WTC11 (cell line): ENCODE measurements around the gene CACNA1A. TPM values are rescaled to one million over a fixed set of nuclear protein-coding genes. Genes with fewer than 3 reads are reported as not detected.

Source experiments
- ATAC-seq: fragments of 200-7000 bp; cut with Tn5 transposase; 2 replicates; pipeline ENCODE4 v1.10.0; 2021; ENCODE audit warnings: mild to moderate bottlenecking, moderate library complexity
- CTCF ChIA-PET: fragments of 300-600 bp; sonication (Branson Sonifier 250); formaldehyde crosslinking; loops from one replicate; lab custom pipeline; 2021; ENCODE audit warnings: antibody characterized with exemption; lab: Charles Lee
- POLR2A ChIA-PET: fragments of 350-600 bp; sonication (Branson Sonifier 250); formaldehyde crosslinking; loops from one replicate; lab custom pipeline; 2021; ENCODE audit warnings: antibody characterized with exemption; lab: Charles Lee
- DNase-seq: peaks from one replicate; pipeline ENCODE4 v3.0.0; 2021; ENCODE audit warnings: low spot score
- H3K27ac Mint-ChIP-seq: 2 replicates; pipeline ENCODE4 v1.8.0; 2021; ENCODE audit warnings: mixed read lengths
- H3K27me3 Mint-ChIP-seq: 2 replicates; pipeline ENCODE4 v1.8.0; 2021; ENCODE audit warnings: low read depth, mild to moderate bottlenecking, moderate library complexity, mixed read lengths
- H3K36me3 Mint-ChIP-seq: 2 replicates; pipeline ENCODE4 v1.8.0; 2021; ENCODE audit warnings: mixed read lengths
- H3K4me1 Mint-ChIP-seq: 2 replicates; pipeline ENCODE4 v1.8.0; 2022; ENCODE audit warnings: mixed read lengths
- H3K4me3 Mint-ChIP-seq: 2 replicates; pipeline ENCODE4 v1.8.0; 2021; ENCODE audit warnings: mild to moderate bottlenecking, moderate library complexity, mixed read lengths
- H3K9me3 Mint-ChIP-seq: 2 replicates; pipeline ENCODE4 v1.8.0; 2021; ENCODE audit warnings: mixed read lengths
- AR ChIP-seq: fragments of 250-450 bp; sonication (Bioruptor Pico); IDR thresholded peaks from 2 replicates; pipeline ENCODE4 v1.9.0; 2021; ENCODE audit warnings: mild to moderate bottlenecking
- E2F4 ChIP-seq: sonication (generic); formaldehyde crosslinking; IDR thresholded peaks from 2 replicates; pipeline ENCODE4 v1.8.1; 2022; ENCODE audit warnings: low read depth, mild to moderate bottlenecking, moderate library complexity, missing genetic modification reagents, borderline replicate concordance
- E2F5 ChIP-seq: sonication (generic); formaldehyde crosslinking; IDR thresholded peaks from 2 replicates; pipeline ENCODE4 v1.8.1; 2022; ENCODE audit warnings: mild to moderate bottlenecking, moderate library complexity, missing genetic modification reagents
- ELF4 ChIP-seq: sonication (generic); formaldehyde crosslinking; IDR thresholded peaks from 2 replicates; pipeline ENCODE4 v1.8.1; 2022; ENCODE audit warnings: low read depth, mild to moderate bottlenecking, moderate library complexity, missing genetic modification reagents
- GABPB1 ChIP-seq: sonication (generic); formaldehyde crosslinking; IDR thresholded peaks from 2 replicates; pipeline ENCODE4 v1.8.1; 2023; ENCODE audit warnings: mild to moderate bottlenecking, missing genetic modification reagents
- GTF2I ChIP-seq: fragments of 250-450 bp; sonication (Bioruptor Pico); conservative IDR thresholded peaks from 2 replicates; pipeline ENCODE4 v1.4.0; 2021; ENCODE audit warnings: mild to moderate bottlenecking
- JAZF1 ChIP-seq: fragments of 250-450 bp; sonication (Bioruptor Pico); IDR thresholded peaks from 2 replicates; pipeline ENCODE4 v1.9.0; 2021; ENCODE audit warnings: moderate library complexity, mild to moderate bottlenecking, inconsistent platforms
- KAT7 ChIP-seq: sonication (generic); formaldehyde crosslinking; IDR thresholded peaks from 2 replicates; pipeline ENCODE4 v1.8.1; 2023; ENCODE audit warnings: missing genetic modification reagents, mild to moderate bottlenecking, borderline replicate concordance
- NFE2L1 ChIP-seq: sonication (generic); formaldehyde crosslinking; IDR thresholded peaks from 2 replicates; pipeline ENCODE4 v1.8.1; 2023; ENCODE audit warnings: missing genetic modification reagents
- SP1 ChIP-seq: sonication (generic); formaldehyde crosslinking; conservative IDR thresholded peaks from 2 replicates; pipeline ENCODE4 v1.8.1; 2022; ENCODE audit warnings: missing genetic modification reagents
- TEAD4 ChIP-seq: sonication (generic); formaldehyde crosslinking; IDR thresholded peaks from 2 replicates; pipeline ENCODE4 v1.8.0; 2022; ENCODE audit warnings: mild to moderate bottlenecking, missing genetic modification reagents
- TP53 ChIP-seq: sonication (generic); formaldehyde crosslinking; IDR thresholded peaks from 2 replicates; pipeline ENCODE4 v1.8.1; 2023; ENCODE audit warnings: mild to moderate bottlenecking, missing genetic modification reagents
- ZNF232 ChIP-seq: sonication (generic); formaldehyde crosslinking; IDR thresholded peaks from 2 replicates; pipeline ENCODE4 v1.8.0; 2022; ENCODE audit warnings: mild to moderate bottlenecking, missing genetic modification reagents
- ZNF263 ChIP-seq: sonication (generic); formaldehyde crosslinking; IDR thresholded peaks from 2 replicates; pipeline ENCODE4 v1.8.1; 2022; ENCODE audit warnings: low read depth, mild to moderate bottlenecking, moderate library complexity, missing genetic modification reagents
- ZNF317 ChIP-seq: sonication (generic); formaldehyde crosslinking; IDR thresholded peaks from 2 replicates; pipeline ENCODE4 v1.8.1; 2023; ENCODE audit warnings: low read depth, mild to moderate bottlenecking, moderate library complexity, missing genetic modification reagents, borderline replicate concordance
- total RNA-seq: library from RNA; stranded (reverse); gene quantifications from 3 replicates; pipeline ENCODE4 v1.2.3, GENCODE V29; 2021
- TF ChIP-seq, protein P1 (sequence below): fragments of 250-450 bp; sonication (Bioruptor Pico); IDR thresholded peaks from 2 replicates; pipeline ENCODE4 v1.8.0; 2021; ENCODE audit warnings: mild to moderate bottlenecking
- TF ChIP-seq, protein P2 (sequence below): sonication (generic); formaldehyde crosslinking; IDR thresholded peaks from 2 replicates; pipeline ENCODE4 v1.8.0; 2023; ENCODE audit warnings: missing genetic modification reagents, mild to moderate bottlenecking, borderline replicate concordance

The CACNA1A gene
- total RNA-seq, 1 experiment from 2014 or later, result 28.9 TPM

GRCh38 chr19:13301627-13302334 lies 204.5 kb downstream of the CACNA1A start:
- peaks cover 4% of the 10 kb centered on the region; the same call in 1 of the 2 replicates for H3K9me3 Mint-ChIP-seq
- peaks cover 15% of the 10 kb centered on the region for H3K36me3 Mint-ChIP-seq
- TF ChIP-seq KAT7, result no peak
- TF ChIP-seq GTF2I (CRISPR knock-in tag), result peak; percentile 30
- no peak for TF ChIP-seq JAZF1 (CRISPR knock-in tag)
- no peak for TF ChIP-seq ZNF263
- TF ChIP-seq, protein P1, sequence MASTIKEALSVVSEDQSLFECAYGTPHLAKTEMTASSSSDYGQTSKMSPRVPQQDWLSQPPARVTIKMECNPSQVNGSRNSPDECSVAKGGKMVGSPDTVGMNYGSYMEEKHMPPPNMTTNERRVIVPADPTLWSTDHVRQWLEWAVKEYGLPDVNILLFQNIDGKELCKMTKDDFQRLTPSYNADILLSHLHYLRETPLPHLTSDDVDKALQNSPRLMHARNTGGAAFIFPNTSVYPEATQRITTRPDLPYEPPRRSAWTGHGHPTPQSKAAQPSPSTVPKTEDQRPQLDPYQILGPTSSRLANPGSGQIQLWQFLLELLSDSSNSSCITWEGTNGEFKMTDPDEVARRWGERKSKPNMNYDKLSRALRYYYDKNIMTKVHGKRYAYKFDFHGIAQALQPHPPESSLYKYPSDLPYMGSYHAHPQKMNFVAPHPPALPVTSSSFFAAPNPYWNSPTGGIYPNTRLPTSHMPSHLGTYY (CRISPR knock-in tag), result no peak
- TF ChIP-seq, all 79 proteins: peak for 1
- ChIA-PET CTCF (interaction anchor here (0.9 to 1.8 kb wide), 6 partner anchors 33 to 626 kb away, joined by 3 to 5 read pairs (median 3); no protein-coding TSS in a partner anchor), POLR2A (interaction anchor here (0.6 to 0.9 kb wide), 2 partner anchors 44 to 150 kb away, joined by 3 to 4 read pairs; no protein-coding TSS in a partner anchor)
- Mint-ChIP-seq H3K27me3 (no peaks in the 10 kb centered on the region), H3K27ac (no peak overlapping the region; the same call in 1 of the 2 replicates), H3K4me1 (no peaks in the 10 kb centered on the region), H3K4me3 (no peak overlapping the region)
- no peak for DNase-seq
- ATAC-seq, result no peak

- H3K27me3 Mint-ChIP-seq, result no peaks in the 10 kb centered on the region
- peaks cover 15% of the 10 kb centered on the region for H3K36me3 Mint-ChIP-seq
- no peak overlapping the region for H3K4me3 Mint-ChIP-seq
- H3K9me3 Mint-ChIP-seq, result peaks cover 4% of the 10 kb centered on the region; the same call in 1 of the 2 replicates
- ChIA-PET POLR2A (no interaction called here), CTCF (interaction anchor here (1.0 kb wide), 1 partner anchor 289 kb away, joined by 3 read pairs; no protein-coding TSS in a partner anchor)
- ATAC-seq (no peak), DNase-seq (no peak)
- no peak overlapping the region for H3K27ac Mint-ChIP-seq
- TF ChIP-seq ZNF317 (no peak), TEAD4 (CRISPR knock-in tag) (no peak), E2F5 (no peak), E2F4 (CRISPR knock-in tag) (no peak), AR (CRISPR knock-in tag) (no peak), SP1 (no peak), ELF4 (CRISPR knock-in tag) (no peak), GABPB1 (CRISPR knock-in tag) (no peak), NFE2L1 (CRISPR knock-in tag) (no peak), ZNF232 (CRISPR knock-in tag) (no peak), TP53 (CRISPR knock-in tag) (no peak)
- TF ChIP-seq, protein P2, sequence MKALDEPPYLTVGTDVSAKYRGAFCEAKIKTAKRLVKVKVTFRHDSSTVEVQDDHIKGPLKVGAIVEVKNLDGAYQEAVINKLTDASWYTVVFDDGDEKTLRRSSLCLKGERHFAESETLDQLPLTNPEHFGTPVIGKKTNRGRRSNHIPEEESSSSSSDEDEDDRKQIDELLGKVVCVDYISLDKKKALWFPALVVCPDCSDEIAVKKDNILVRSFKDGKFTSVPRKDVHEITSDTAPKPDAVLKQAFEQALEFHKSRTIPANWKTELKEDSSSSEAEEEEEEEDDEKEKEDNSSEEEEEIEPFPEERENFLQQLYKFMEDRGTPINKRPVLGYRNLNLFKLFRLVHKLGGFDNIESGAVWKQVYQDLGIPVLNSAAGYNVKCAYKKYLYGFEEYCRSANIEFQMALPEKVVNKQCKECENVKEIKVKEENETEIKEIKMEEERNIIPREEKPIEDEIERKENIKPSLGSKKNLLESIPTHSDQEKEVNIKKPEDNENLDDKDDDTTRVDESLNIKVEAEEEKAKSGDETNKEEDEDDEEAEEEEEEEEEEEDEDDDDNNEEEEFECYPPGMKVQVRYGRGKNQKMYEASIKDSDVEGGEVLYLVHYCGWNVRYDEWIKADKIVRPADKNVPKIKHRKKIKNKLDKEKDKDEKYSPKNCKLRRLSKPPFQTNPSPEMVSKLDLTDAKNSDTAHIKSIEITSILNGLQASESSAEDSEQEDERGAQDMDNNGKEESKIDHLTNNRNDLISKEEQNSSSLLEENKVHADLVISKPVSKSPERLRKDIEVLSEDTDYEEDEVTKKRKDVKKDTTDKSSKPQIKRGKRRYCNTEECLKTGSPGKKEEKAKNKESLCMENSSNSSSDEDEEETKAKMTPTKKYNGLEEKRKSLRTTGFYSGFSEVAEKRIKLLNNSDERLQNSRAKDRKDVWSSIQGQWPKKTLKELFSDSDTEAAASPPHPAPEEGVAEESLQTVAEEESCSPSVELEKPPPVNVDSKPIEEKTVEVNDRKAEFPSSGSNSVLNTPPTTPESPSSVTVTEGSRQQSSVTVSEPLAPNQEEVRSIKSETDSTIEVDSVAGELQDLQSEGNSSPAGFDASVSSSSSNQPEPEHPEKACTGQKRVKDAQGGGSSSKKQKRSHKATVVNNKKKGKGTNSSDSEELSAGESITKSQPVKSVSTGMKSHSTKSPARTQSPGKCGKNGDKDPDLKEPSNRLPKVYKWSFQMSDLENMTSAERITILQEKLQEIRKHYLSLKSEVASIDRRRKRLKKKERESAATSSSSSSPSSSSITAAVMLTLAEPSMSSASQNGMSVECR (CRISPR knock-in tag), result no peak
- H3K4me1 Mint-ChIP-seq, result no peaks in the 10 kb centered on the region
These were observed 205.8 kb downstream of the CACNA1A start for GRCh38 chr19:13300421-13301030.
